B cell (primary cell): ENCODE results near the gene CACNA2D2. TPM values are rescaled to one million over a fixed set of nuclear protein-coding genes. Genes with fewer than 3 reads are reported as not detected.

Experiments used
- ATAC-seq: fragments of 200-7000 bp; cut with Tn5 transposase; one replicate; pipeline ENCODE4 v1.10.0; 2021; ENCODE audit warnings: low read depth, mild to moderate bottlenecking, moderate number of reproducible peaks, moderate library complexity
- CTCF ChIA-PET: fragments of 350-600 bp; sonication (Branson Sonifier 250); formaldehyde crosslinking; loops from one replicate; lab custom pipeline; 2021; ENCODE audit warnings: antibody characterized with exemption, inconsistent platforms; lab: Charles Lee
- POLR2A ChIA-PET: fragments of 350-600 bp; sonication (Branson Sonifier 250); formaldehyde crosslinking; loops from one replicate; lab custom pipeline; 2021; ENCODE audit warnings: antibody characterized with exemption; lab: Charles Lee
- DNase-seq: peaks from one replicate; pipeline ENCODE4 v3.0.0; 2013
- H2AFZ ChIP-seq: 2 replicates; pipeline ENCODE4 v1.6.1; 2012; ENCODE audit warnings: mild to moderate bottlenecking, low read depth, low read length; ENCODE audit not compliant: insufficient read depth, poor library complexity, severe bottlenecking
- H3K27ac ChIP-seq, 2 donors: 1 replicate in 1 of 2; 2 replicates in 1 of 2; pipeline ENCODE4 v1.5.1; 2012 to 2013; ENCODE audit warnings: low read length in 2 of 2, mild to moderate bottlenecking in 2 of 2, moderate library complexity in 1 of 2
- H3K27me3 ChIP-seq, 4 experiments: fragments of 200-600 bp in 1 of 4; sonication (generic) in 1 of 4; replicated peaks in 1 of 4; 1 replicate in 2 of 4; 2 replicates in 2 of 4; pipeline versions ENCODE4 v1.6.1 to v1.7.0; 2013 to 2016; ENCODE audit warnings: low read length in 3 of 4, mild to moderate bottlenecking in 2 of 4, mixed read lengths in 1 of 4, moderate library complexity in 1 of 4; ENCODE audit not compliant: insufficient read depth in 4 of 4, control insufficient read depth in 3 of 4; ENCODE audit errors: control extremely low read depth in 1 of 4
- H3K36me3 ChIP-seq, 2 experiments: replicated peaks in 1 of 2; 1 replicate in 1 of 2; 2 replicates in 1 of 2; pipeline versions ENCODE4 v1.6.1 to v1.7.1; 2013; ENCODE audit warnings: low read length in 1 of 2; ENCODE audit not compliant: insufficient read depth in 2 of 2, control insufficient read depth in 1 of 2; ENCODE audit errors: control extremely low read depth in 1 of 2, extremely low read depth in 1 of 2
- H3K4me1 ChIP-seq, 2 donors: fragments of 200-600 bp in 1 of 2; sonication (generic) in 1 of 2; 1 replicate in 1 of 2; 2 replicates in 1 of 2; pipeline versions ENCODE4 v1.5.1 to v1.6.1; 2013 to 2017; ENCODE audit warnings: low read length in 2 of 2; ENCODE audit not compliant: control insufficient read depth in 2 of 2, insufficient read depth in 2 of 2
- H3K4me2 ChIP-seq: replicated peaks from 2 replicates; pipeline ENCODE3; 2012; ENCODE audit warnings: mild to moderate bottlenecking, low read depth, low read length; ENCODE audit not compliant: poor library complexity, severe bottlenecking
- H3K4me3 ChIP-seq, 5 experiments: fragments of 200-600 bp in 1 of 5; sonication (generic) in 1 of 5; 1 replicate in 3 of 5; 2 replicates in 2 of 5; pipeline versions ENCODE4 v1.5.1 to v1.7.0; 2011 to 2016; ENCODE audit warnings: low read length in 4 of 5, mild to moderate bottlenecking in 4 of 5, low read depth in 2 of 5, control low read depth in 1 of 5, moderate library complexity in 1 of 5; ENCODE audit not compliant: insufficient read depth in 1 of 5; ENCODE audit errors: control extremely low read depth in 1 of 5, extremely low read depth in 1 of 5
- H3K79me2 ChIP-seq: fragments of 200-600 bp; sonication (generic); one replicate; pipeline ENCODE4 v1.6.0; 2016; ENCODE audit warnings: low read length; ENCODE audit not compliant: control insufficient read depth, insufficient read depth
- H3K9ac ChIP-seq: fragments of 200-600 bp; sonication (generic); 2 replicates; pipeline ENCODE4 v1.6.1; 2017; ENCODE audit warnings: mild to moderate bottlenecking, low read length, moderate library complexity
- H3K9me3 ChIP-seq, 3 donors: one replicate each; pipeline versions ENCODE4 v1.6.1 to v1.7.1; 2013; ENCODE audit warnings: low read length in 2 of 3; ENCODE audit not compliant: control insufficient read depth in 2 of 3, insufficient read depth in 1 of 3; ENCODE audit errors: control extremely low read depth in 1 of 3
- H4K20me1 ChIP-seq: 2 replicates; pipeline ENCODE4 v1.6.0; 2012; ENCODE audit warnings: mild to moderate bottlenecking, low read length; ENCODE audit not compliant: insufficient read depth, control insufficient read depth, poor library complexity, severe bottlenecking
- H3K27ac Mint-ChIP-seq: one replicate; pipeline ENCODE4 v1.8.0; 2021; ENCODE audit warnings: mixed read lengths
- H3K27me3 Mint-ChIP-seq: one replicate; pipeline ENCODE4 v1.8.0; 2021; ENCODE audit warnings: mixed read lengths
- H3K4me1 Mint-ChIP-seq: one replicate; pipeline ENCODE4 v1.8.0; 2021; ENCODE audit warnings: mixed read lengths
- H3K4me3 Mint-ChIP-seq: one replicate; pipeline ENCODE4 v1.8.0; 2021; ENCODE audit warnings: mixed read lengths
- H3K9me3 Mint-ChIP-seq: one replicate; pipeline ENCODE4 v1.8.0; 2022; ENCODE audit warnings: mixed read lengths; ENCODE audit not compliant: insufficient read depth
- CTCF ChIP-seq: fragments of 200-600 bp; IDR thresholded peaks from one replicate; pipeline ENCODE4 v1.8.0; 2022; ENCODE audit warnings: antibody characterized with exemption, mild to moderate bottlenecking
- EZH2 ChIP-seq: IDR thresholded peaks from 2 replicates; pipeline ENCODE4 v1.6.1; 2012; ENCODE audit warnings: borderline replicate concordance, low read depth, mild to moderate bottlenecking, moderate library complexity, low read length; ENCODE audit not compliant: insufficient read depth, poor library complexity, severe bottlenecking
- WGBS: methylation state at CpG from one replicate; pipeline ENCODE4 v1.1.5; 2013; ENCODE audit warnings: missing lambda C conversion rate; ENCODE audit not compliant: insufficient coverage; 5-methylcytosine and 5-hydroxymethylcytosine counted together
- intact Hi-C: fragments of 100-400 bp; cut with micrococcal nuclease; formaldehyde crosslinking; loops from one replicate; pipeline ENCODE4 v1.10.0; 2022
- polyA plus RNA-seq: library from polyadenylated mRNA; depleted of rRNA; stranded (reverse); fragments of >200 nt; gene quantifications from 2 replicates; pipeline ENCODE4 v1.2.3, GENCODE V29; 2012
- total RNA-seq, 2 donors: library from RNA; stranded (reverse); fragments of 120-200 nt in 1 of 2; gene quantifications; 1 replicate in 1 of 2; 2 replicates in 1 of 2; pipeline versions ENCODE4 v1.2.3 to v1.2.4, GENCODE V29; 2013 to 2022

Gene CACNA2D2
- total and polyA plus RNA-seq, 2 donors (not counting 1 experiment from before 2014, with no cell fraction given), result 0.69 to 1.2 TPM

GRCh38 chr3:50509715-50510114 is 6.3 kb upstream of the CACNA2D2 start:
- Histone ChIP-seq H3K27ac (no peak overlapping the region), H3K27me3 (peaks cover 0 to 4% (median 0%) of the 10 kb centered on the region in 4 experiments), H4K20me1 (no peaks in the 10 kb centered on the region), H3K4me2 (no peak overlapping the region), H2AFZ (no peak overlapping the region), H3K4me3 (no peak overlapping the region), H3K9ac (no peak overlapping the region), H3K79me2 (no peaks in the 10 kb centered on the region), H3K4me1 (peaks cover 3% of the 10 kb centered on the region in 2 donors), H3K36me3 (no peaks in the 10 kb centered on the region), H3K9me3 (no peaks in the 10 kb centered on the region)
- Mint-ChIP-seq H3K4me3 (no peak overlapping the region), H3K4me1 (peaks cover 3% of the 10 kb centered on the region), H3K9me3 (no peaks in the 10 kb centered on the region), H3K27ac (no peak overlapping the region), H3K27me3 (peaks cover 6% of the 10 kb centered on the region)
- ATAC-seq (no peak), DNase-seq (no peak)
- intact Hi-C loops, result no loop called here
- no peak for TF ChIP-seq EZH2
- TF ChIP-seq CTCF, result no peak
- ChIA-PET CTCF (interaction anchor here (1.4 to 1.9 kb wide), 2 partner anchors 33 to 143 kb away, joined by 3 to 7 read pairs; no protein-coding TSS in a partner anchor), POLR2A (no interaction called here)
- no CpG with 5 or more reads among the region's 5 CpGs for WGBS

- WGBS, result 60% methylated on average over 1 of the region's 1 CpG
- ATAC-seq (no peak), DNase-seq (no peak)
- no peak overlapping the region for H3K4me2 ChIP-seq
- no peaks in the 10 kb centered on the region for H3K36me3 ChIP-seq
- TF ChIP-seq CTCF, result no peak
- TF ChIP-seq EZH2, result no peak
- no peak overlapping the region for H3K27ac ChIP-seq
- no peaks in the 10 kb centered on the region for H3K79me2 ChIP-seq
- ChIA-PET POLR2A (no interaction called here), CTCF (interaction anchor here (0.7 to 1.9 kb wide), 4 partner anchors 10 to 1172 kb away, joined by 3 to 7 read pairs (median 3); no protein-coding TSS in a partner anchor)
- no peak overlapping the region for H3K4me3 ChIP-seq
- peaks cover 4% of the 10 kb centered on the region for H3K4me1 Mint-ChIP-seq
- H4K20me1 ChIP-seq, result no peaks in the 10 kb centered on the region
- intact Hi-C loops, result no loop called here
- peaks cover 10% of the 10 kb centered on the region for H3K27me3 Mint-ChIP-seq
- H3K9me3 Mint-ChIP-seq, result no peaks in the 10 kb centered on the region
- H3K27ac Mint-ChIP-seq, result no peak overlapping the region
- no peaks in the 10 kb centered on the region for H3K9me3 ChIP-seq
- H3K9ac ChIP-seq, result no peak overlapping the region
- H3K4me1 ChIP-seq, result peaks cover 3 to 4% of the 10 kb centered on the region in 2 donors
- no peak overlapping the region for H3K4me3 Mint-ChIP-seq
- H2AFZ ChIP-seq, result no peak overlapping the region
- H3K27me3 ChIP-seq, result peaks cover 0 to 7% (median 0%) of the 10 kb centered on the region in 4 experiments
Observed at GRCh38 chr3:50508821-50509220, 5.4 kb upstream of the CACNA2D2 start.
